GM19397 (cell line): ENCODE data around the gene TMEM255B.

Experiments used
- ATAC-seq: cut with Tn5 transposase; IDR thresholded peaks from one replicate; pipeline ENCODE4 v1.9.1; 2021; ENCODE audit warnings: mild to moderate bottlenecking, moderate library complexity; ENCODE audit not compliant: unreplicated experiment

Gene TMEM255B

GRCh38 chr13:113801289-113801961 is 42.4 kb downstream of the TMEM255B start:
- ATAC-seq: no peak

DNA sequence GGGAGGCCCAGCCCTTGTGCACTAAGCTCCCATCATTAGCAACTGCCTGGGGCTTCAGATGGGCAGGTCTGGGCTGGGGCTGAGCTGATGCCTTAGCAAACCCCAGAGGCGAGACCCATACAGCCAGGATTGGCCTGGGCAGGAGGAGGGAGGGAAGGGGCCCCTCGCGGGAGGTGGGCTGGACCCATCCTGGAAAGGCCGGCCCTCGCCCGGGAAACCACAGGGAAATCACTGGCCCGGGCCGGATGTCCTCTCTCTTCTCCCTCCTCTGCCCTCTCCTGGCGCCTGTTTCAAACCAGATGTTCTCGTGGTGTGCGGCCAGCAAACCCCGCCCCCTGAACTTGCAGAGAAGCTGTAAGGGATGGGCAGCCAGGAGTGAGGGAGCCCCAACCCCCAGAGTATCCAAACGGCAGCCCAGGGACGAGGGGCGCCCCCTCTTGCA is 43.1 kb downstream of the TMEM255B start:
- ATAC-seq: no peak

DNA sequence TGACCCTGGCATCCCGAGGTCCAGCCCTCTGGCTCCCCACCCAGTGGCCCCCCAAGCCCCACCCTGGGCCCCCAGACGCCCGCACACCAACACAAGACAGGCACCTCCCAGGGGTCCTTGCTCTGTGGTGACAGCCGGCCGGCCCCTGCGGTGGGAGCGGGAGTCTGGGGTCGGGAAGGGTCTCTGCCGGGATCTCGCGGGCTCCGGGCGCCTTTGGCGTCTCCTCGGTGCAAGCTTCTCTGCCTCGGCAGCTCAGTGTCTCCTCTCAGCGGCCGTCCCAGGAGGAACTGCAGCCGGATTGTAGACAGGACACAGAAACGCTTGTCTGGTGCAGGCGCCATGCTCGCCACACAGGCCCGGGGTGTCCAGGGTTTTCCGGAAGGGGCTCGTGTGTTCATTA is 43.7 kb downstream of the TMEM255B start:
- no peak for ATAC-seq

- ATAC-seq: no peak
Observed at GRCh38 chr13:113803409-113804016, 44.5 kb downstream of the TMEM255B start.

DNA sequence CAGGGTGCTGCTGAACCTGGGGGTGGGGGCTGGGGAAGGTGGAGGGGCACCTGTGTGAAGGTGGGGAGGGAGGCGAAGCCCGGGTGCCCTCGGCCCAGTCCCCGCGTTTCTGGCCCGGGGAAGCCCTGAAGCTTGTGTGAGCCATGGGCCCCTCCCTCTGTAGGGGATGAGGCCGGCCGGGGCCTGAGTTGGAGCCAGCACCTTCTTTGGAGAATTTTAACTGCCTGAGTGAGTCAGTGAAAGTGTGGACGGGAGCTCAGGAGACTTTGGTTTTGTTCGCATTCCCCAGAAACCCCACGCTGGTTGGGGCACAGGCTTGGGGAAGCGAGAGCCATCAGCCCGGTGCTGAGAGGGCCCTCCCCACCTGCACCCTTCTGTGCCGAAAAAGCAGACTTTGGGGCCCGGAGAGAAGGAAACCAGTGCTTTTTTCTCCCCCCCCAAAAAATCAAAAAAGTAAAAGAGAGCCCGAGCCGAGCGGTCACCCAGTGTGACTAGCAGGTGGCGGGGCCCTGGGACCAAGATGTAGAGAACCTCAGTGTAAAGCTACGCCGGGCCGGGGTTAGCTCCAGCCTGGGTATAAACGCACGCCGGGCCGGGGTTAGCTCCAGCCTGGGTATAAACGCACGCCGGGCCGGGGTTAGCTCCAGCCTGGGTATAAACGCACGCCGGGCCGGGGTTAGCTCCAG is 45.1 kb downstream of the TMEM255B start:
- ATAC-seq: no peak

GRCh38 chr13:113804703-113805430 is 45.8 kb downstream of the TMEM255B start:
- no peak for ATAC-seq

DNA sequence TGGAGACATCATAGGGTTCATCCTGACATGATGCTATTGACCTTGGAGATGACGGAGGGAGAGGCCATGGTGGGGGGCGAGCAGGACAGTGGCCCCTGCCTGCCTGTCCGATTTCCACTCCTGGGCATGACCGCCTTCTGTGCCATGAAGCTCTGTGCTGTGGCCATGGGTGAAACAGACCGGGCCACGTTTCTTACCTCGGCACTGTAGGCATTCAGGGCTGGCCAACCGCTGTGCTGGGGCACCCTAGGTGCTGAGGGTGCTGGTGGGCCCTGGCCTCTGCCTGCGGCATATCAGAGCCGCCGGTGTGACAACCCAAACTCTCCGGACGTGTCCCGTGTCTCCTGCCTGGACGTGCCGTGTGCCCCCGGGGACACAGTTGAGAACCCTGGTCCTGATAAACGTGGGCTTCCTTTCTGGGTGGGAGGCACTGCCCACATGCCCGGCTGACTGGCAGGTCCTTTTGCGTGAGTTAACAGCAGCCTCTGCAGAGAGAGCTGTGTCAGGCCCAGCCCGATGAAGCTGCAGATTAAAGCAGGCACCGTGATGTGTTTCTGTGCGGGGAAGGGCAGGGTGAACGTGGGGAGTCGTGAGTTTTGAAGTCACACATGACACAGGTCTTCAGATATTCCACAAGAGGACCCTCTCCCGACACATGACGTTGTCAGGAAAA is 46.5 kb downstream of the TMEM255B start:
- ATAC-seq: no peak

DNA sequence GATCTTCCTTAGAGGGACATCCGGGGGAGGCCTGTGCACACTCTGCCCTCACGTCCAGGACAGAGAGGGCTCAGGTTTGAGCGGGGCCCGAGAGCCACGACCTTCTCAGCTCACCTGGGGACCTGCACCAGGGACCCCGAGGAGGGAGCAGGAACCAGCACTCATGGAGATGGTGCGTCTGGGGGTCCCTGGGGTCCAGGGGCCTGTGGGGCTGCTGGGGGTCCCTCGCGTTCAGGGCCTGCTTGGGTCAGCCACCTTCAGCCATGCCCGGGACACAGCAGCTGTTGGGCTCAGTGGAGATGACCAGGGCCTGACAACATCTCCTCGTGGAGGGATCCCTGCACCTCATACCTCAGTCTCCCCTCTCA is 47.1 kb downstream of the TMEM255B start:
- no peak for ATAC-seq

DNA sequence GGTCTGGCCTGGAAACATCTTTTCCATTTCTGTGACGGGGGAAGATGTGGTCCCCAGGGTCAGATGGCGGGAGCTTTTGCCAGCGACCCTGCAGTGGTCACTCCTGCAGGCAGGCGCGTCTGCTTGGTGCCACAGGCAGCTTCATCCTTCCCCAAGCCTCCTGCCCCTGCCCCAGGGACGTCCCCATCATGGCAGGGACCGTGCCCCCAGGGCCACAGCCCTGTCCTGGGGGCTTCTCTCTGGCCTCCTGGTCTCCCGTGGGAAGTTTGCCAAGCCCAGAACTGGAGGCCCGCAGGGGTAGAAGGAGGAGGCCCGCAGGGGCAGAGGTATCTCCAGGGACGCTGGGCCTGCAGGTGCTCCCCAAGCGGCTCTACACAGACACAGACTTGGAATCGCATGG is 47.5 kb downstream of the TMEM255B start:
- no peak for ATAC-seq

DNA sequence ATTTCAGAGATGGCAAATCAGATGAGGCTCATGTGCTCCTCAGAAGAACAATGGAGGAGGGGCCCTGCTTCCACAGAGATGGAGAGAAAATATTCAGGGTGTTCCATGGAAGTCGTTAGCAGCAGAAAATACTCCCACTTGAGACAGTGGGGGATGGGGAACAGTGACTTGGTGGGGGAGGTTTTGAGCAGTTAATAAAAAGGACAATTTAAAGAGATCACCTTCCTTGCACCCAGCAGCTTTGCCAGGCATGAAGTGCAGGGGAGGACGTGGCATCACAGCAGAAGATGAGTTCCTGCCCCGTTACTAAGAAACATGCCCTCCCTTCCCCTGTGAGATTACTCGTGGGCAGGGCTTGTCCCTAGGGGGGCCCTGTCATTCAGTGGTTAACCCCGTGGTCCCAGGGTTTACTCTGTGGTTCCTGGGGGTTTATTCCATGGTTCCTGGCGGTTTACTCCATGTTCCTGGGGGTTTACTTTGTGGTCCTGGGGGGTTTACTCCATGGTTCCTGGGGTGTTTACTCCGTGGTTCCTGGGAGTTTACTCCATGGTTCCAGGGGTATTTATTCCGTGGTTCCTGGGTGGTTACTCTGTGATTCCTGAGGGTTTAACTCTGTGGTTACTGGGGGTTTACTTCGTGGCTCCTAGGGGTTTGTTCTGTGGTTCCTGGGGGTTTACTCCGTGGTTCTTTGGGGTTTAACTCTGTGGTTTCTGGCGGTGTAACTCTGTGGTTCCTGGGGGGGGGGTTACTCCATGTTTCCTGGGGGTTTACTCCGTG is 49.2 kb downstream of the TMEM255B start:
- ATAC-seq: no peak

DNA sequence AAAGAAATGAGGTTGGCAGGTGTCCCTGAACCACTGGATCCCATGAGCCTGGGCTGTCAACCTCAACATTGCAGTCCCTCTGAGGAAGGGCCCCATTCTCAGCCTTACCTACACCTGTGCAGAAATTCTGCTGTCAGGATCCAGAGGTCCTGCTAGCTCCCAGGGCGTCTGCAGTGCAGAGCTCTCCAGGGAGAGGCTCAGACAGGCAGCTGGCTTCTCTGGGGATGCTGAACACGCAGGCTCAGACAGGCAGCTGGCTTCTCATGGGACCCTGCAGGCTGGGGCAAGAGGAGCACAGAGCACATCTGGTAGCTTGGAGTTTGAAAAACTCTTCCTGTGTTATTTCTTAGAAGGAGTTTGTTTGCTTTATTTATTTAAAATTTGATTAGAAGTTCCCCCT is 50.9 kb downstream of the TMEM255B start:
- no peak for ATAC-seq

- ATAC-seq: no peak
Observed at GRCh38 chr13:113810640-113811039, 51.6 kb downstream of the TMEM255B start.

- no peak for ATAC-seq
Observed at GRCh38 chr13:113811081-113811928, 52.3 kb downstream of the TMEM255B start.

DNA sequence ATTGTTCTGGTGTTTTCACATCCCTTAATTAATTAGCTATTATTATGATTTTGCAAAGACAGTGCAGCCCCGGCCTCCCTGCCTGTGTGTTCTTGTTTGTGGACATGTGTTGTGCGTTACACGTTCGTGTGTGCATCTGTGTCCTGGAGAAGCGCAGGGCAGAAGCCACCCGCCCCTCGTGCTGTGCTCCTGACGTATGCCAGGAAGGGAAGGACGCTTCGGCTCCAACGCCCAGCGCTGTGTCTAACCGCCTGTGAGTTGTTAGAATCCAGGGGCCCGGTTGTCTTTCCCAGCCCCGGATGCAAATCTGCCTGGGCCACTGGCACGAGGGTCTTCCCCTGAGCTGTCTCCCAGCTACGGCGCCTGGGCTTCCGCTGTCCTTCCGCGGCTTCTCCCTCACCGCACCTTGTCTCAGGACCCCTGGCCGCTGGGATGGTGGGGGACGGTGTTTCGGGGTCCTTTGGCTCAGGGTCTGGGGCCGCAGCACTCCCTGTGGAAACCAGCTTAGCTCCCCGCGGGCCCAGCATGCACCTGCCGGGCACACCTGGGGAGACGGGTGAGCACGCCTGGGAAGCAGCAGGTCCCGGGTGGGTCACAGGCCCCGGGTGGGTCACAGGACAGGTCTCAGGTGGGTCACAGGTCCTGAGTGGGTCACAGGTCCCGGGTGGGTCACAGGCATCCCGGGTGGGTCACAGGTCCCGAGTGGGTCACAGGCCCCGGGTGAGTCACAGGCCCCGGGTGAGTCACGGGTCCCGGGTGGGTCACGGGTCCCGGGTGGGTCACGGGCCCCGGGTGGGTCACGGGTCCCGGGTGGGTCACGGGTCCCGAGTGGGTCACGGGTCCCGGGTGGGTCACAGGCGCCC is 53.4 kb downstream of the TMEM255B start:
- ATAC-seq: no peak

GRCh38 chr13:113813070-113813748 is 54.2 kb downstream of the TMEM255B start:
- ATAC-seq: no peak

DNA sequence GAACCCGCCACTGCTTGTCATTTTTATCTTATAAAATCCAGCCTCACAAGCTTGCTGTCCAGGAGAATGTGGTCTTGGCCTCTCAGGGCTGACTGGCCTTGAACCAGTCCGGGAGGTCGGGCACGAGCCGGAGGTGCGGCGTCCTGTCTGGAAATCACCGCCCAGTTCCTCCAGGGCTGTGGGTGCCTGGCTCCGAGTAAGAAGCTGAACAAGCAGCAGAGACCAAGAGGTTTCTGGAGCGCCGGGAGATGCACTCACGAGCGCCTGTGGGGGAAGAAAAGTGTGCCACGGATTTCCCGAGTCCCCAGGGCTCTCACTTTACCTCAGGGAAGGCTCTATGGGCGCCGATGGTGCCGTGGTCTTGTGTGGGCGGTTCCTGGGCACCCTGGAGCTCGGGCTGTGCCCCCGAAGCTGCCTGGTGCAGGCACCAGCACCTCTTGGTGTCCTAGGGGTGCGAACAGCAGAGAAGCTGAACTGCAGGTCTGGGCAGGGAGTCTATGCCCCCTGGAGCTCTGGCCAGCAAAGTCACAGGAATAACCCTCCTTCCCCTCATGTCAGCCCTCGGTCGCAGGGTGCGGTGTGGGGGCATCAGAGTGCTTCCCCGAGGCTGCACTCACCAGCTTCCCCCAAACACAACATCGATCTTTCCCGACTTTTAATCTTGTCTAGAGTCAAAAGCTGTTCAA is 54.9 kb downstream of the TMEM255B start:
- no peak for ATAC-seq

GRCh38 chr13:113814435-113814821 is 55.4 kb downstream of the TMEM255B start:
- no peak for ATAC-seq
